ENCODE results near the gene KIF26B.

Gene KIF26B

DNA sequence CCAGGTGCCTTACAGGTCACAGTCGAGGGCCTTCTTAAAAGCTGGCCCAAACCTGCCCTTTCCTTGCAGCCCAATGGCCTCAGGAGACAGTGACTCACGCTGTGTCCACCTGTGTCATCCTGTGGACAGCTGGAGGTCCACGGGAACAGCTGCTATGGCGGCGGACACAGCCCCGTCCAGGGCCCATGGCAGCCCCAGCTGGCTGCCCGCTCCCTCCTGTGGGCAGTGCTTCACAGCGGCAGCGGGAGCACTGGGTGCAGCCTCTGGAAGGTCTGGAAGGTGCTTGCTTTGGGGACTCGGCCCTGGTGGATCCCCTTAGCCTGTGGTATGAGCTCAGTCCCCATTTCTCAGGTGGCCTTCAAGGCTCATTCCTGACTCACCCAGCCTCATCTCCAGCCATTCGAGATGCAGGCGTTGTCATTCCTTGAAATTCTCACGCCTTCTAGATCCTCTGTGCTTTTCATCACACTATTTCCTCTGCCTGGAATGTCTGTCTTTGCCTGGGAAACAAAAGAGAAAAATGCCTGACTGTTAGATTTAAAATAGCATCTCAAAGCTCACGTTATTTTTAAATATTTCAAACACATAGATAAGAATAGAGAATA lies 86.8 kb downstream of the KIF26B start:
- no peak for DNase-seq (ENCODE audit: low read depth)

DNA sequence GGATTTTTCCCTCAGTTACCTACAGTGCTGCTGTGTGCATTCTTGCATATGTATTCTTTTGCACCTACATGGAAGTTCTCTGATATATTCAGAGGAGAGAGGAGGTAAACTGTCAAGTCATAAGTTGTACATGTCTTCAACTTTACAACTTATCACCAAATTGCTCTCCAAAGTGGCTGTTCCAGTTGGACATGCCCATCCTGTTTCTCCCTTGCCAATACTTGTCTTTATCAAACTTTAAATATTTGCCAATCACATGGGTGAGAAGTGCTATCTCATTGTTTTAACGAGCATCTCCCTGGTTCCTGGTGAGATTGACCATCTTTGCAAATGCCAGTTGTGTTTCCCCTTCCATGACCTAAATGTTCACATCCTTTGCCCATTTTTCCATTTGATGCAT lies 88.2 kb downstream of the KIF26B start:
- no peak for DNase-seq (ENCODE audit: low read depth)

DNA sequence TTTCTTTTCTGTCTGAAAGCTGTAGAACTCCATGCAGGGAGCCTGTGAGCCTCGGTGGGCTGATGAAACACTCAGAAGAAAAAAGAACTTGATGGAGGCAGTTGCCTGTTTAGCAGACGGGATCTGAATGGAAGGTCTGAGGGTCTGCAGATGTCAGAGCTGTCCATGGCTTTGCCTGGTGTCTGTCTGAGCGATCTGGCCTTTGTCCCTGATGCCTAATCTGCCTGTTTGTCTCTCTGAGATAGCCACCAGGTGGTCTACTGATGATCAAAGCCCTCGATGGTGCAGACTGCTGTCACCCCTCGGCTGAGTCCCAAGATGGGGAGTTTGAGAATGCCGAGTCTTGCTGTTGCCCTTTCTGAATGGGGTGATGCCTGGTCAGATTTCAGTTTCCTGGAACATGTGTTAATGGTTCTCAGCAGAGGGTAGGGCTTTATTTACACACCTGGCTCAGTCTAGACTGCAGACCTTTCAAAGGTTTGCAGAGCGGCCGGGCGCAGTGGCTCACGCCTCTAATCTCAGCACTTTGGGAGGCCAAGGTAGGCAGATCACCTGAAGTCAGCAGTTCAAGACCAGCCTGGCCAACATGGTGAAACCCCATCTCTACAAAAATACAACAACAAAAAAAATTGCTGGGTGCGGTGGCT lies 90.4 kb downstream of the KIF26B start:
- DNase-seq (ENCODE audit: low read depth) = no peak

DNA sequence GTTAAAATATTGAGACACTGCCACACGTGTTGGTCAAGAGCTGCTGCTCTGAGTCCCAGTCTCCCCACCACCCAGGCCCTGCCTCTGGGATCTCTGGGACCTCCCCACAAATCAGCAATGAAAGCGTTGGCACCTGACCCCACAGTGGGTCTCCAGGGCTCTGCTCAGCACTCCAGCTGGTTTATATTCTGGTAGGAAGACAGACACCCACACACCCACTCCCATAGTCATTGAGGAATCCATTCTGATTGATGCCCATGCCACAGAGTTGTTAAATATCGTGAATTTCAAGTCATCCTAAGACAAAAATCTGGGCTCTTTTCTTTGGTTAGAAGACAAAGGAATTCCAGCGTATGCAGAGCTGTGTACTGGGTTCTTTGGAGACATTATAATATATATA lies 91.6 kb downstream of the KIF26B start:
- no peak for DNase-seq (ENCODE audit: low read depth)

DNA sequence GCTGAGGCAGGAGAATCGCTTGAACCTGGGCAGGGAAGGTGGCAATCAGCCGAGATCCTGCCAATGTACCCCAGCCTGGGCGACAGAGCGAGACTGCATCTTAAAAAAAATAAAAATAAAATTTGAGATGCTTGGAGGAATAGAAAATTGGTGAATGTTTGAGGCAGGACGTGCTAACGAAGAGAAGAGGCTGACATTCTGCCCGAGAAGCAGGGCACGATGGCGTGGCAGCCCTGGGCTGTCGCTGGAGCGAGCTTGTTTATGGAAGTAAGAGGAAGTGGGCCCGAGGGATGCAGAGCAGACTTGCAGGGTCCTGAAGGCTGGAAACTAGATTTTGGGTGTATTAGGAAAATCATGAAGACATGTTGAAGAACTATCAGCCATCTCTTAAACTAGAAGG lies 92.6 kb downstream of the KIF26B start:
- DNase-seq (ENCODE audit: low read depth) = no peak

DNA sequence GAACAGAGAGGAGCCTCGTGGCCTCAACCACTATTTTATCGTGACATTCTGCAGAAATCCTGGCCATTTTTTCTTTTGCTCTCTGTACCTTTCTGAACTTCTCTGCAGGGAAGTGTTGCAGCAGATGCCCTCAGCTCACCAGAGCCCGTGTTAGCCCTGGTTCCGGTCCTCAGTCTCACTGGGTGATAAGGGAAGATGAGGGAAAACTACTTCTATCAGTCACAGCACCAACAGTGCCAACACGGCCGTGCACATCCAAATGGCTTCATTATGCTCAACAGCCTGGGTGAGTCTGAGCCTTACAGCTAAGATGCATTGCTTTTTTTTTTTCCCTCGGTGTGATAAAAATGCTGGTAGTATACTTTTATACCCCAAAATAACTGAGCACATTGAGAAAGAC lies 93.0 kb downstream of the KIF26B start:
- no peak for DNase-seq (ENCODE audit: low read depth)

DNA sequence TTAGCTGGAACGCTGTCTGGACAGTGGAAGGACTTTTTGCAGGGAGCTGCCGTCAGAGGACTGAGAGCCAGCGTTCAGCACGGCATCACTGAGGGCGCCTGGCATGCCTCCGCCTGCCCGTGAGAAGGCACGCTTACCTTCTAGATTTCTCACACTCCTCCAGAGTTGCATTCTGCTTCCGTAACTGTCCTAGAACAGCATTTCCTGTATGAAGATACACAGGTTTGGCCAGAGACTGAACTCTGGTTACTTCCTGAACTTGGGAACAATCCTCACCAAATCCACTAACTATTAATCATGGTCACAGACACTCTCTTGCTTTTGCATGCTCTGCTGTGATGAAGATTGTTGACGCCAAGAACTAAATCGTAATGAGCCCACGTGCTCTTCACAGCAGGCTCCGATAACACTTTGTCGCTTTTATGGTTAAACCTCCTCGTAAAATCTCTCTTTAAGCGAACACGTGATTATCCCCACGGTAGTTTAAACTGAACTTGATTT lies 93.5 kb downstream of the KIF26B start:
- DNase-seq (ENCODE audit: low read depth) = no peak

DNA sequence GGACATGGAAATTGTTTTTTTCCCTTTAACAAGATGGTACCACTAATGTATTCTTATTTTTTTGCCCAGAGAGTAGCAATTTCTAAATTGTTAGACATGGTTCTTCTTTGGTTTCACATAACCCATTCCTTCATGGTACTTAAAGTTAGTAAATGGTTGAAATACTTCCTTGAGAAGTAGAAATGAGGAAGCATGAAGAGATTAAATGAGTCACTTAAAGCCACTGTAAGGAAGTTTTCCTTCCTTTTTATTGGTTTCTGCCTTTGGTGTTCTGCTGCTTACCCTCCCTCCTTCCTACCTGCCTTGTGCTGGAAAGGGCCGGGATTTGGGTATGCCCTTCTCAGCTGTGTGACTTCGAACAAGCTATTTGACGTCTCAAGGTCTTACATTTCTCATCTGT lies 101.0 kb downstream of the KIF26B start:
- DNase-seq (ENCODE audit: low read depth) = no peak

DNA sequence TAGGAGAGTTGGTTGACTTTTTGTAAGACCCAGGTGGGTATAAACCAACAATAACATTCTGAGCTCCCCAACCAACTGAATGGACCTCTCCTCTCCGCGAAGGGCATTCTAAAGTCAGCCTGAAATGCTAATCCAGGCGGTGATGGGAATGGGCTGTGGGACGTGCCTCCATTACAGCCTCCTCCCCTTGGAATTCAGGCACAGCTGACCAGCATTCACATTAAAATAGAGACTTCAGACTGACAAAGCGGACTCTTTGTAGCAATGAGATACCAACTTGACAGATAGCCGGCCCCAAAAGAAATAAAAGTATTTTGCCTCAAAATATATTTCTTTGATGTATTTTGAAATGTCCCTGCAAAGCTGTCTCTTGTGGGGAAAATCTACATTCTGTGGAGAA lies 101.7 kb downstream of the KIF26B start:
- DNase-seq (ENCODE audit: low read depth) = no peak

DNA sequence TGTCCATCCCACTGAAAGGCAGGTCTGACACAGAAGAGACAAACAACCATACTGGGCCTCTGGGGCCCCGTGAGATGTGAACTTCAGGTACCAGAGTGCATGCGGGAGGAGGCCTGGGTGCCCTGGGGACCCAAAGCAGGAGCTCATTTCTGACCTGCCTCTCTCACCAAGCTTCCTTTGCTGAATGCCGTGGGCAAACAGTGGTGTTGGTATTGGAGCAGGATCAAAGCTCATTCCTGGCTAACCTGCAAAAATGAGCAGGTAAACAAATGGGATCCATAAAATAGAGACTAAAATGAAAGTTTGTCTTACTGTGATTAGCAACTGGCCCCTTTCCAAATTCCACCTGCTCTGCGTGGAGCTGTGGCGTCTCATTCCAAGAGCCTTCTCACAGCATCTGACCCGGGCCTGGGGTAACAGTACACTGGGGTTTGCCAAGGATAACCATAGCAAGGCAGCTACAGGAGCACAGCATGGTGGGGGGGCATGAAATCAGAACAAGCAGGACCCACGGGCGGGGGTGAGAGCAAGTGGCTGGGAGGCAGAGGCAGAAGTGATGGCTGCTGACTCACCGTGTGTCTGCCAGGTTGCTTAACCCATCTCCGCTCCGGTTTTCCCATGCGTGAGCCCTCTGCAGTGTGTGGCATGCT lies 103.6 kb downstream of the KIF26B start:
- no peak for DNase-seq (ENCODE audit: low read depth)

DNA sequence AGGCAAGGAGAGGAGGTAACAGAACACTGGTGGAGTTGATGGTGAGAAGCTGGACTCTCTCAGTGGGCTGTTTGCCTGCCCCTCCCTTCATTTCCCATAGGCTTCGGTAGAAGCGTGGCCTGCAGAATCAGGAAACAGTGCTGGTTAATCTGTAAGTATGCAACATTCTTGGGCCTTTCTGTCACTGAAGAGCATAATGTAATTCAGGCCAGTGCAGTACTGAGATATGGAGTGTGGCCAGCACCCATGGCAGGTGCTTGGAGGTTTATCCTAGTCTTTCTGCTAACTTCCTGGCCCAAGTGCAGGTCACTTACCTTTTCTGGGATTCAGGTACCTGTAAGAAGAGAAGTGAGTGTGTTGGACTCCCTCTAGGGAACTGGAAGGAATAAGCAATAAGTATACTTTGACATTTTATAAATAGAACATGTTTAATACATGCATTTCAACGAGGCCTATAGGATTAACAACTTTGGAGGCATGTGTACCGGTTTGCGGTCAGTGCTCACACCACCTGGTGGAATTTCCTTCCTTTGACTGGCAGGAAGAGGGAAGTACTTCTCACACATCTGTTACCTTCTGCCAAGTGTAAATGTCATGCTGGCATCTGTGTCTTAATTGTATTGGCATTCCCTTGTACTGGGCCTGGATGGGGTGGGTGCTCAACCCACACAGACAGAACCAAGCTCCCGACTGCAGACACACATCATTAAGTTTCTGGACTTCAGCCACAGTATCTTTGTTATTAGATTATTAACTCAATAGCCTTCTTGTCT lies 105.5 kb downstream of the KIF26B start:
- no peak for DNase-seq (ENCODE audit: low read depth)

DNA sequence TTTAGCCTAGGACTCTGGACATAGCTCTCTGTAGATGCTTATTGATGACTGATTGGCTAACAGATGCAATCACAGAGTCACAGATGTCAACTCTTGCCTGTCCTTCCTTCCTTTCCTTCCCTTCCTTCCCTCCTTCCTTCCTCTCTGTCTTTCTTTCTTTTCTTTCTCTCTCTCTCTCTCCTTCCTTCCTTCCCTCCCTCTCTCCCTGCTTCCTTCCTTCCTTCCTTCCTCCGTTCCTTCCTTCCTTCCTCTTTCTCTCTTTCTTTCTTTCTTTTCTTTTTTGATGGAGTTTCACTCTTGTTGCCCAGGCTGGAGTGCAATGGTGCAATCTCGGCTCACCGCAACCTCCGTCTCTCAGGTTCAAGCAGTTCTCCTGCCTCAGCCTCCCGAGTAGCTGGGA lies 106.1 kb downstream of the KIF26B start:
- no peak for DNase-seq (ENCODE audit: low read depth)

DNA sequence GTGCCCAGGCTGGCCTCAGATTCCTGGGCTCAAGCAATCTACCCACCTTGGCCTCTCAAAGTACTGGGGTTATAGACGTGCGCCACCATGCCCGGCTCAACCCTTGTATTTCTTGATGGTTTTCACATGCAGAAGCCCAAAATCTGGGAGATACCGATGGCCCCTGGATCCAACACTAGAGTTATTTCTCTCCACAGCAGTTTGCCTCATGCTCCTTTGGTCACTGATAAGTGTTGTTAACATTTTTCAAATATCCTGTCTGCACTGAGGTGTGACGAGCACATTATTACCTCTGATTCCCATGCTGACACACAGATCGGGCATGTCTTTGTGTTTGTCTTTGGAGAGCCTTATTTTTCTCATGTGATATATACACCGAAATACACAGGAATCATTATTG lies 107.0 kb downstream of the KIF26B start:
- DNase-seq (ENCODE audit: low read depth) = no peak

DNA sequence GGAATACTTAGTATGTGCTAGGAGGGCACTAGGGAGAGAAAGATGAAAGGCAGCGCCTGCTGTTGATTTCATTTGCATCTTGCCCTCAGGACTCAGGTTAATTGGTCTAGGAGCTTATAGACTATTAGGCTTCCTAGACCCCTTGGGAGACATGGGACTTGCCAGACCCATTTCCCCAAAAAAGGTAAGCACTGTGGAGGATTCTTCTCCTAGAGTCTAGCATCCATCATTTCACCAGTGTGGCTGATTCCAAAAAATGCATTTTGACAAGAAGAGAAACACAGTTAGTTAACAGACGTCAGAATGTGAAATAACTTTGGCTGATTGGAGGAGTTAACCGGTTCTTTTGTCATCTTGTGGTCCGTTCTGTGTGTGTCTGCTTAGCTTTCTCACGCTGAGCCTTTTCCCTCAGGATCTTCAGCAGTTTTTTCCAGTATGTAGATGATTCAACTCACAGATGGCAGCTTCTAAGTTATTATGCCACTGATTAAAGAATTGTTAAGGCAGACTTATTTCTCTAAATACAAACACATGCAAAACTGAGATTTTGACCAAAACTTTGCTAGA lies 108.8 kb downstream of the KIF26B start:
- DNase-seq (ENCODE audit: low read depth) = peak; percentile 58

DNA sequence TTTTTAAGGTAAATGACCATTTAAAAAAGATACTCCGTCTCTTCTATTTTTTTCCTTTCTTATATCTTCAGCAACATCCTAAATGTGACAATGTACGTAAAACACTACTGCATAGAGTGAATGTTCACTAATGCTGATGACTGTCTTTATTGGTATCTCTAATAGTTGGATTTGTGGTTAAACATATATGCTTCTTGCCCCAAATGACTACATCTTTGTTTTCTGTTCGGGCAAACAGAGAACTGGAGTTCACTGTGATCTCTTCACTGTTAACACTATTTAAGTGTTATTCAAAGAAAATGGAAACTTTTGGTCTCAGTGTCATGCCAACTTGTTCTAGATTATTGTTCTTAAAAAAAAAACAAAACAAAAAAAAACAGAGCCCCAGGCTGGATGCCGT lies 109.4 kb downstream of the KIF26B start:
- no peak for DNase-seq (ENCODE audit: low read depth)

DNA sequence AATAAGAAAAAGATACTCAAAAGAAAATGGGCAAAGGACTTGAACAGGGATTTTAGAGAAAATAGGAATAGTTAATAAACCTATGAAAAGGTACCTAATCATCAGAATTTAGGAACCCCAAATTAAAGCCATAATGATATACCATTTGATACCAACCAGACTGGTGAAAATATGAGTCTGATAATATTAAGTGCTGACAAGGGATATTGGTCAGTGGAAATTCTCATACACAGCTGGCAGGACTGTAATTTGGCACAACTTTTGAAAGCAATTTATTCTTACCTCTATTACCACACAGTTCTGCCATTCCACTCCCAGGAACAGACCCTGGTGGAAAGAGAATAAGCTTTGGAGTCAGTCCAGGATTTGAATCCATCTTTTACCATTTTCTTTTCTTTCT lies 111.3 kb downstream of the KIF26B start:
- DNase-seq (ENCODE audit: low read depth) = no peak

DNA sequence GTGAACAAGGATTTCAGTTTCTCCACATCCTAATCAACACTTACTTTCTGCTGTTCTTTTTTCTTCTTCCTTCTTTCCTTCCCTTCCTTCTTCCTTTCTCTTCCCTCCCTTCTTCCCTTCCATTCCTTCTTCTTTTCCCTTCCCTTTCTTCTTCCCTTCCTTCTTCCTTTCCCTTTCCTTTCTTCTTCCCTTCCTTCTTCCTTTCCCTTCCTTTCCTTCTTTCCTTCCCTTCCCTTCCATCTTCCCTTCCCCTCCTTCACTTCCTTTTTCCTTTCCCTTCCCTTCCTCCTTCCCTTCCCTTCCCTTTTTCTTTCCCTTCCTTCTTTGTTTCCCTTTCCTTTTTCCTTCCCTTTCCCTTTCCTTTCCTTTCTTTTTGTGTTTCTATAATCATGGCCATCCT lies 115.3 kb downstream of the KIF26B start:
- DNase-seq (ENCODE audit: low read depth) = no peak

DNA sequence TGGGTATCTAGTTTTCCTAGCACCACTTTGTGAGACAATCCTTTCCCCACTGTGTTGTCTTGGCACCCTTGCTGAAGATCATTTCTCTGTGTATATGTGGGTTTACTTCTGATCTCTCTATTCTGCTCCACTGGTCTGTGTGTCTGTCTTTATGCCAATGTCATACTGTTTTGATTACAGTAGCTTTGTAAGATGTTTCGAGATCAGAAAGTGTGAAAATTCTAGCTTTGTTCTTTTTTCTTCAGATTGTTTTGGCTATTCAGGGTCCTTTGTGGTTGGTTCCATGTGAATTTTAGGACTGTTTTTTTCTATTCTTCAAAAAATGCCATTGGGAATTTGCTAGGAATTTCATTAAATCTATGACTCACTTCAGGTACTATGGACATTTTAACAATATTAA lies 116.2 kb downstream of the KIF26B start:
- no peak for DNase-seq (ENCODE audit: low read depth)

DNA sequence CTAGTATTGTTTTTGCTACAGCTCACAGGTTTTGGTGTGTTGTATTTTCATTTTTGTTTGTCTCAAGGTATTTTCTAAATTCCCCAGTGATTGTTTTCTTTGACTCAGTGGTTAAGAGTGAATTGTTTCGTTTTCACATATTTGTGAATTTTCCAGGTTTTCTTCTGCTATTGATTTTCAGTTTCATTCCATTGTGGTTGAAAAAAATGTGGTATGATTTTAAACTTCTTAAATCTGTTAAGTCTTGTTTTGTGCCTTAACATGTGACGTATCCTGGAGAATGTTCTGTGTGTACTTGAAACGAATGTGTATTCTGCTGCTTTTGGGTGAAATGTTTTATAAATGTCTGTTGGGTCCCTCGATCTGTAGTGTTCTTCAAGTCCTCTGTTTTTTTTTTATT lies 117.9 kb downstream of the KIF26B start:
- no peak for DNase-seq (ENCODE audit: low read depth)

DNA sequence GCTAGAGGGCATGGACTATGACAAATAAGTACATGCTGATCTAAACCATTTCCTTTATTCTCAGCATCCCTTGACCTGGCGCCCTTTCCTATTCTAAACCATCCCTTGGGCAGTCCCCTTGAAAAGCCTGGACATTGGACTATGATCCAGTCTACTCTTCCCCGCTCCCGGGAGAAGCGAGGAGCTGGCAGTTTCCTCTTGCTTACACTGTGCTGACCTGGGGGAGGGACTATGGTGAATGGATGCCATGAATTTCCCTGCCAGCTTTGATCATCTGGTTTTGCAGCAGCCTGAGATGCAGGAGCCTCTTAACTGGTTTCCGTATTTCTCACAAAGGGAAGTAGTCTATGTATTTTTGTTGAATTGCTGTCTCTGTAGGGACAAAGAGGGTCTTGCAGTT lies 121.7 kb downstream of the KIF26B start:
- no peak for DNase-seq (ENCODE audit: low read depth)

DNA sequence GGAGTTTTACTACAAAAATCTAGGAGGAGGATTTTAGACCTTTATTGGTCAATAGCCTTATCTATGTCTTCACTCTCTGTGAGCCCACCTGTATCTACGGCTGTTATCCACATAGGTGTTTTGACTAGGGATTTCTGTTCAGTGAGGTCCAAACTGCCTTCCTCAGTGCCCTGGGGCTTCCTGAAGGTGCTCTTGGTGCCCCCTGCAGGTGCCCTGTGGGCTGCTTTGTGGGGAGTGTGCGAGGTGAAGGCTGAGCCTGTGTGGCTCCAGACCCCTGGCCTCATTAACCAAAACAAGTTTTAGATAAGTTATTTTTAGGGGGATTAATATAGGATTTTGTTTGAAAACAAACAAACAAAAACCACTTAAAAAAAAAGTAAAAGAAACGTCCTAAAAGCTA lies 122.5 kb downstream of the KIF26B start:
- no peak for DNase-seq (ENCODE audit: low read depth)

DNA sequence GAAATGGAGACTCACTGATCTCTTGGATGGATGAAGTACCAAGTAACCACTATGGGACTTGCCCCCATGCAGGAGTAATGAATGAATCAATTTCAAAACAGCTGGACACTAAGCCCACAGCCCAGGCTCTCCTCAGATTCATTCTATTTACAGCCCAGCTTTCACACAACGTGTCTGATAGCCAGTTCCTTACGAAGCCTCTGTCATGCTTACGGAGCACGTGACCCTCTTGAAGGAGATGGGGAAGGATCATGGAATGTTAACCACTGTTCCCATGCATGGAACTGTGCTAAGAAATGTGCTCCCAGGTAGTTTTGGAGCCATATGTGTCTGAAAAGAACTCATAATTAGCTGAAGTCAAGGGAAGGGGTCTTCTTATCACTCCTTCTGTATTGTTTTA lies 124.1 kb downstream of the KIF26B start:
- DNase-seq (ENCODE audit: low read depth) = no peak

DNA sequence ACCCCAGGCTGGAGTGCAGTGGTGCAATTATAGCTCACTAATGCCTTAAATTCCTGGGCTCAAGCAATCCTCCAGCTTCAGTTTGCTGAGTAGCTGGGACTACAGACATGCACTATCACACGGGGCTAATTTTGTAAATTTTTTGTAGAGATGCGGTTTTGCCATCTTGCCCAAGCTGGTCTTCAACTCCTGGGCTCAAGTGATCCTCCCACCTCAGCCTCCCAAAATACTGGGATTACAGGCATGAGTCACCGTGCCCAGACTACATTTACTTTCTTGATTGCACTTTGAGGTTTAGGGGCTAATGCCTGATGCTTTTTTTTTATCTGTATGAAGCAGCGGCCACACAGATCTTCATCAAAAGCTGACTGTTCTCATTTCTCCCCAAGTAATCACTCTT lies 124.6 kb downstream of the KIF26B start:
- DNase-seq (ENCODE audit: low read depth) = no peak

Measured in GM04503 (cell line).